IMR-90 (cell line): ENCODE measurements around the gene SMC4. TPM values are rescaled to one million over a fixed set of nuclear protein-coding genes. Genes with fewer than 3 reads are reported as not detected.

Source experiments
- ATAC-seq: fragments of 200-7000 bp; cut with Tn5 transposase; 2 replicates; pipeline ENCODE4 v1.9.1; 2020; ENCODE audit warnings: low read depth, mild to moderate bottlenecking, moderate library complexity
- BruUV-seq: library from RNA; stranded (reverse); fragments of 400-500 nt; replicated peaks from 2 replicates; lab custom pipeline; 2021; lab: Mats Ljungman, UMichigan
- CTCF ChIA-PET: fragments of 300-600 bp; formaldehyde crosslinking; extraction: SDS; loops from one replicate; lab custom pipeline; 2021; ENCODE audit warnings: antibody characterized with exemption; lab: Yijun Ruan, JAX
- POLR2A ChIA-PET: fragments of 300-600 bp; sonication (Branson Sonifier 250); formaldehyde crosslinking; loops from one replicate; lab custom pipeline; 2022; ENCODE audit warnings: antibody characterized with exemption; ENCODE audit not compliant: unreplicated experiment; lab: Charles Lee
- DNase-seq: peaks from one replicate; pipeline ENCODE4 v3.0.0; 2013
- H2AFZ ChIP-seq: replicated peaks from 2 replicates; pipeline ENCODE3; 2013; ENCODE audit warnings: low read length, mild to moderate bottlenecking; ENCODE audit not compliant: poor library complexity
- H2AK5ac ChIP-seq: 2 replicates; pipeline ENCODE4 v1.6.1; 2013; ENCODE audit warnings: low read depth, low read length, inconsistent platforms
- H2AK9ac ChIP-seq: replicated peaks from 2 replicates; pipeline ENCODE3; 2013; ENCODE audit warnings: mild to moderate bottlenecking, low read depth, low read length, moderate library complexity; ENCODE audit not compliant: poor library complexity
- H2BK120ac ChIP-seq: 2 replicates; pipeline ENCODE4 v1.6.1; 2013; ENCODE audit warnings: low read depth, low read length, inconsistent platforms
- H2BK15ac ChIP-seq: 3 replicates; pipeline ENCODE4 v1.6.1; 2013; ENCODE audit warnings: low read depth, low read length, inconsistent platforms
- H2BK20ac ChIP-seq: 2 replicates; pipeline ENCODE4 v1.6.1; 2013; ENCODE audit warnings: low read depth, mild to moderate bottlenecking, inconsistent platforms, low read length, moderate library complexity
- H2BK5ac ChIP-seq: 2 replicates; pipeline ENCODE4 v1.6.1; 2013; ENCODE audit warnings: mild to moderate bottlenecking, low read depth, low read length, inconsistent platforms; ENCODE audit not compliant: poor library complexity, severe bottlenecking
- H3K14ac ChIP-seq: replicated peaks from 2 replicates; pipeline ENCODE4 v1.6.1; 2013; ENCODE audit warnings: low read depth, low read length, inconsistent platforms
- H3K18ac ChIP-seq: 2 replicates; pipeline ENCODE4 v1.6.1; 2013; ENCODE audit warnings: low read depth, low read length, control low read depth
- H3K23ac ChIP-seq: 2 replicates; pipeline ENCODE4 v1.6.1; 2013; ENCODE audit warnings: low read depth, low read length, inconsistent platforms
- H3K27ac ChIP-seq: 2 replicates; pipeline ENCODE4 v1.5.1; 2013; ENCODE audit warnings: mild to moderate bottlenecking, control low read depth, low read length; ENCODE audit not compliant: insufficient read depth
- H3K27me3 ChIP-seq: 2 replicates; pipeline ENCODE4 v1.6.1; 2013; ENCODE audit warnings: low read length; ENCODE audit not compliant: control insufficient read depth, insufficient read depth
- H3K36me3 ChIP-seq: 2 replicates; pipeline ENCODE4 v1.6.1; 2013; ENCODE audit warnings: low read length, mixed read lengths; ENCODE audit not compliant: control insufficient read depth, insufficient read depth
- H3K4ac ChIP-seq: 2 replicates; pipeline ENCODE4 v1.6.1; 2013; ENCODE audit warnings: low read depth, low read length, inconsistent platforms
- H3K4me1 ChIP-seq: 2 replicates; pipeline ENCODE4 v1.6.1; 2013; ENCODE audit warnings: low read length, mixed read lengths; ENCODE audit not compliant: control insufficient read depth, insufficient read depth
- H3K4me2 ChIP-seq: 2 replicates; pipeline ENCODE4 v1.6.1; 2013; ENCODE audit warnings: low read depth, mild to moderate bottlenecking, control low read depth, low read length, moderate library complexity
- H3K4me3 ChIP-seq: 2 replicates; pipeline ENCODE4 v1.5.1; 2013; ENCODE audit warnings: low read depth, mild to moderate bottlenecking, control low read depth, low read length, moderate library complexity; ENCODE audit not compliant: insufficient read depth
- H3K56ac ChIP-seq: 2 replicates; pipeline ENCODE4 v1.6.1; 2013; ENCODE audit warnings: low read length, inconsistent platforms; ENCODE audit not compliant: insufficient read depth; ENCODE audit errors: extremely low read depth
- H3K79me1 ChIP-seq, 2 experiments: 2 replicates each; pipeline ENCODE4 v1.6.1; 2013; ENCODE audit warnings: low read length in 2 of 2, inconsistent platforms in 1 of 2, low read depth in 1 of 2
- H3K9ac ChIP-seq: 2 replicates; pipeline ENCODE4 v1.6.1; 2013; ENCODE audit warnings: low read depth, low read length, control low read depth
- H3K9me1 ChIP-seq: 2 replicates; pipeline ENCODE4 v1.6.1; 2013; ENCODE audit warnings: low read length, inconsistent platforms; ENCODE audit not compliant: insufficient read depth
- H3K9me3 ChIP-seq: 2 replicates; pipeline ENCODE4 v1.6.1; 2013; ENCODE audit warnings: low read length; ENCODE audit not compliant: control insufficient read depth, insufficient read depth
- H4K20me1 ChIP-seq: 2 replicates; pipeline ENCODE4 v1.6.1; 2013; ENCODE audit warnings: low read length, inconsistent platforms; ENCODE audit not compliant: insufficient read depth
- H4K5ac ChIP-seq: 2 replicates; pipeline ENCODE4 v1.6.1; 2013; ENCODE audit warnings: mild to moderate bottlenecking, low read depth, low read length, control low read depth
- H4K8ac ChIP-seq, 2 experiments: 2 replicates each; pipeline ENCODE4 v1.6.1; 2013; ENCODE audit warnings: low read depth in 2 of 2, low read length in 2 of 2, control low read depth in 1 of 2, inconsistent platforms in 1 of 2
- H4K91ac ChIP-seq: 2 replicates; pipeline ENCODE4 v1.6.1; 2013; ENCODE audit warnings: low read depth, low read length, inconsistent platforms; ENCODE audit not compliant: insufficient read depth
- BHLHE40 ChIP-seq: fragments of 150-350 bp; IDR thresholded peaks from 2 replicates; pipeline ENCODE4 v1.6.1; 2016; ENCODE audit warnings: mild to moderate bottlenecking, low read depth, low read length
- CHD1 ChIP-seq: IDR thresholded peaks from 2 replicates; pipeline ENCODE4 v1.6.1; 2012; ENCODE audit warnings: low read depth, low read length, improper control_type of control experiment
- FOS ChIP-seq: fragments of 150-350 bp; IDR thresholded peaks from 2 replicates; pipeline ENCODE4 v1.6.1; 2016; ENCODE audit warnings: low read depth, low read length
- MAFK ChIP-seq: IDR thresholded peaks from 2 replicates; pipeline ENCODE4 v1.6.1; 2012; ENCODE audit warnings: low read depth, low read length, improper control_type of control experiment
- MAZ ChIP-seq: IDR thresholded peaks from 2 replicates; pipeline ENCODE4 v1.6.1; 2012; ENCODE audit warnings: low read depth, mild to moderate bottlenecking, low read length, improper control_type of control experiment, moderate library complexity, borderline replicate concordance
- NFE2L2 ChIP-seq: fragments of 150-350 bp; IDR thresholded peaks from 2 replicates; pipeline ENCODE4 v1.6.1; 2016; ENCODE audit warnings: low read depth, mild to moderate bottlenecking, low read length
- POLR2A ChIP-seq: IDR thresholded peaks from 2 replicates; pipeline ENCODE4 v1.6.1; 2012; ENCODE audit warnings: mild to moderate bottlenecking, low read depth, low read length
- RAD21 ChIP-seq: IDR thresholded peaks from 2 replicates; pipeline ENCODE4 v1.6.1; 2012; ENCODE audit warnings: low read length, improper control_type of control experiment
- RCOR1 ChIP-seq: IDR thresholded peaks from 2 replicates; pipeline ENCODE4 v1.6.1; 2012; ENCODE audit warnings: mild to moderate bottlenecking, low read length, improper control_type of control experiment; ENCODE audit not compliant: insufficient replicate concordance
- RFX5 ChIP-seq: IDR thresholded peaks from 2 replicates; pipeline ENCODE4 v1.8.0; 2012; ENCODE audit warnings: low read depth, mild to moderate bottlenecking, low read length, moderate library complexity
- WGBS, 2 experiments: methylation state at CpG; one replicate each; pipeline versions ENCODE4 v1.1.5 to v1.1.7; 2013; ENCODE audit warnings: missing lambda C conversion rate in 2 of 2; ENCODE audit not compliant: insufficient read length in 1 of 2; ENCODE audit errors: extremely low coverage in 2 of 2; 5-methylcytosine and 5-hydroxymethylcytosine counted together
- dilution Hi-C: fragments of 300-500 bp; cut with HindIII; formaldehyde crosslinking; loops from one replicate; pipeline ENCODE4 v1.14.3; 2018; ENCODE audit warnings: low sequenced_read_pairs; ENCODE audit not compliant: unreplicated experiment
- in situ Hi-C: fragments of 300-500 bp; cut with MboI; formaldehyde crosslinking; loops from 3 replicates; pipeline ENCODE4 v1.14.3; 2019; ENCODE audit warnings: low sequenced_read_pairs, inconsistent platforms, mixed read lengths
- intact Hi-C: fragments of 100-400 bp; cut with micrococcal nuclease; formaldehyde crosslinking; loops from 2 replicates; pipeline ENCODE4 v1.10.0; 2022
- polyA plus RNA-seq, 3 experiments: library from polyadenylated mRNA; depleted of rRNA; stranded (reverse); fragments of >200 nt; gene quantifications; 2 replicates each; pipeline ENCODE4 v1.2.3, GENCODE V29; 2012; ENCODE audit warnings: low replicate concordance in 1 of 3
- total RNA-seq: library from RNA; depleted of rRNA; stranded (reverse); fragments of >200 nt; gene quantifications from 2 replicates; pipeline ENCODE4 v1.2.3, GENCODE V29; 2012
- TF ChIP-seq, protein P1 (sequence below): fragments of 150-350 bp; IDR thresholded peaks from 2 replicates; pipeline ENCODE4 v1.6.1; 2016; ENCODE audit warnings: low read depth, mild to moderate bottlenecking, low read length, moderate library complexity, borderline replicate concordance
- TF ChIP-seq, protein P2 (sequence below): fragments of 150-350 bp; IDR thresholded peaks from 2 replicates; pipeline ENCODE4 v1.6.1; 2017; ENCODE audit warnings: mild to moderate bottlenecking, antibody characterized with exemption, low read length, low read depth

SMC4 gene
- total and polyA plus RNA-seq, 2 of the 4 experiments (the other 2 are of a cell fraction): 48.8 to 50.1 TPM

DNA sequence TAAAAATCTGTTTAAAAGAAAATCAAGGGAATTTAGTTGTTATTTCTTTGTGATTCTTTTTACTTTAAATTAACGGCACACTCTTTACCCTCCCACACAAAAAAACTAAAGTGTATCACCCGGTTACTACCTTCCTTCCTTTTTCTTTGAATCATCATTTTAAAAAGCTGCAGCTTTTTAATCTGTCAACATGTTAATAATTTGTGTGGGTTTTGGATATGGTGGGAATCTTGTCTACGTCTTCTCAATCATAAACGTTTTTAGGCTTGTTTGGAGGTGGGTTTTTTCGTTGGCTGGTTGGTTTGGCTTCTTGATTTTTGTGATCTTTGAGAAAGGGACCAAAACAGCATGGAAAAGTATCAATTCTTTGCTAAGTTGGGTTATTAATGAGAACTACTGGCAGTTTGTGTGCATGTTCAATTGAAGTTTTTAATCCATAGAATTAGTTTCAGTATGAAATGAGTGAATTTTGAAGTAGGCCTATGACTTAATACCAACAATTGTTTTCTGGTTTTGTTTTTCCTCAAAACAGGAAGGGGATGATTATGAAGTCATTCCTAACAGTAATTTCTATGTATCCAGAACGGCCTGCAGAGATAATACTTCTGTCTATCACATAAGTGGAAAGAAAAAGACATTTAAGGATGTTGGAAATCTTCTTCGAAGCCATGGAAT is 4.5 kb downstream of the SMC4 start (continued):
- no peak for TF ChIP-seq RCOR1
- no peak for TF ChIP-seq BHLHE40

DNA sequence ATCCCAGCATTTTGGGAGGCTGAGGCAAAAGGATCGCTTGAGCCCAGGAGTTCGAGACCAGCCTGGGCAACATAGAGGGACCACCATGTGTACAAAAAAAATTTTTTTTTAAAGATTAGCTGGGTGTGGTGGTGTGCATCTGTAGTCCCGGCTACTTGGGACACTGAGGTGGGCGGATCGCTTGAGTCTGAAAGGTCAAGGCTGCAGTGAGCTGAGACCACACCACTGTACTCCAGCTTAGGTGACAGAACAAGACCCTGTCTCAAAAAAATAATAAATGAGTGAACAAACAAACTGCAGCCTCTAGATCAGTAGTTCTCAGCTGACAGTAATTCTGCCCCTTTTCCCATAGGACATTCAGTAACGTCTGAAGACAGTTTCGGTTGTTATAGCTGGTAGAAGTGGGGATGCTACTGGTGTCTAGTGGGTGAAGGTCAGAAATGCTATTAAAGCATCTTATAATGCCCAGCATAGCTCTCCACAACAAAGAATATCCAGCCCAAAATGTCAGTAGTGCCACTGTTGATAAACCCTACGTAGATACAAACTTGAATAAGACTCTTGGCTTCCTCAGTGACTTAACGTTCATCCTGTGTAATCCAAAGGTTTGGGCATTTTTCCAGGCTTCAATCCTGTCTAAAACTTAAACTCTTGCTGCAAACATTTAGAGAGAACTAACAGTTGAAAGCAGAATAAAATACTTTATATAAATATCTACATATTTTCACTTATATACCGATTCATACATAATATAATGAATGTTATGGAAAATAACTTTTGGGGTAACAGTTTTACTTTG is 10.6 kb downstream of the SMC4 start:
- POLR2A ChIA-PET: interaction anchor here (0.6 to 0.7 kb wide), 2 partner anchors 16 to 41 kb away, joined by 3 to 4 read pairs; no protein-coding TSS in a partner anchor
- Histone ChIP-seq H3K9me1 (no peaks in the 10 kb centered on the region), H3K79me1 (peaks cover 8 to 25% of the 10 kb centered on the region in 2 experiments; a peak in 3 of 4 replicates), H3K4me1 (peaks cover 2% of the 10 kb centered on the region), H3K4ac (no peak overlapping the region), H3K56ac (no peak overlapping the region), H3K9me3 (no peaks in the 10 kb centered on the region), H2BK120ac (no peak overlapping the region; the same call in 1 of the 2 replicates), H2AK5ac (no peak overlapping the region), H3K23ac (no peak overlapping the region), H3K18ac (no peak overlapping the region), H3K14ac (peak overlapping the region; percentile 1; the same call in 1 of the 2 replicates), H4K5ac (peak overlapping the region; percentile 85), H2BK15ac (no peak overlapping the region), H4K20me1 (no peaks in the 10 kb centered on the region), H3K9ac (no peak overlapping the region; the same call in none of the 2 replicates), H2AFZ (no peak overlapping the region), H3K27ac (peak overlapping the region; percentile 41; the same call in 1 of the 2 replicates), H2BK20ac (no peak overlapping the region), H2AK9ac (no peak overlapping the region), H4K8ac (peak overlapping the region in 1 of 2 experiments; percentile 57; a peak in 2 of 4 replicates), H3K4me3 (no peak overlapping the region), H3K36me3 (peaks cover 7% of the 10 kb centered on the region), H3K27me3 (no peaks in the 10 kb centered on the region), H2BK5ac (peak overlapping the region; percentile 9), H4K91ac (no peak overlapping the region; the same call in 1 of the 2 replicates), H3K4me2 (peak overlapping the region; percentile 71)
- intact Hi-C loops (loop anchor here (5.0 to 10.0 kb wide), 4 partner anchors 483 to 645 kb away; no protein-coding TSS in a partner anchor), dilution Hi-C loops (no loop called here), in situ Hi-C loops (loop anchor here (10.0 to 25.0 kb wide), 3 partner anchors 245 to 523 kb away; no protein-coding TSS in a partner anchor)
- DNase-seq (peak; percentile 47), ATAC-seq (no peak)
- 100% methylated on average over 3 of the region's 10 CpGs; no CpG with 5 or more reads in 1 of the 2 experiments for WGBS, 2 experiments
- no TSS peak for BruUV-seq
- CTCF ChIA-PET: interaction anchor here (0.7 to 1.0 kb wide), 2 partner anchors 25 to 247 kb away, joined by 3 read pairs; no protein-coding TSS in a partner anchor
- no peak for TF ChIP-seq FOS
- no peak for TF ChIP-seq CHD1
- TF ChIP-seq POLR2A: no peak
- TF ChIP-seq, protein P1, sequence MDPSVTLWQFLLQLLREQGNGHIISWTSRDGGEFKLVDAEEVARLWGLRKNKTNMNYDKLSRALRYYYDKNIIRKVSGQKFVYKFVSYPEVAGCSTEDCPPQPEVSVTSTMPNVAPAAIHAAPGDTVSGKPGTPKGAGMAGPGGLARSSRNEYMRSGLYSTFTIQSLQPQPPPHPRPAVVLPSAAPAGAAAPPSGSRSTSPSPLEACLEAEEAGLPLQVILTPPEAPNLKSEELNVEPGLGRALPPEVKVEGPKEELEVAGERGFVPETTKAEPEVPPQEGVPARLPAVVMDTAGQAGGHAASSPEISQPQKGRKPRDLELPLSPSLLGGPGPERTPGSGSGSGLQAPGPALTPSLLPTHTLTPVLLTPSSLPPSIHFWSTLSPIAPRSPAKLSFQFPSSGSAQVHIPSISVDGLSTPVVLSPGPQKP: no peak
- TF ChIP-seq NFE2L2: no peak
- no peak for TF ChIP-seq MAZ
- no peak for TF ChIP-seq RAD21
- no peak for TF ChIP-seq MAFK
- TF ChIP-seq, protein P2, sequence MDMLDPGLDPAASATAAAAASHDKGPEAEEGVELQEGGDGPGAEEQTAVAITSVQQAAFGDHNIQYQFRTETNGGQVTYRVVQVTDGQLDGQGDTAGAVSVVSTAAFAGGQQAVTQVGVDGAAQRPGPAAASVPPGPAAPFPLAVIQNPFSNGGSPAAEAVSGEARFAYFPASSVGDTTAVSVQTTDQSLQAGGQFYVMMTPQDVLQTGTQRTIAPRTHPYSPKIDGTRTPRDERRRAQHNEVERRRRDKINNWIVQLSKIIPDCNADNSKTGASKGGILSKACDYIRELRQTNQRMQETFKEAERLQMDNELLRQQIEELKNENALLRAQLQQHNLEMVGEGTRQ: no peak
- TF ChIP-seq RCOR1: no peak
- TF ChIP-seq RFX5: no peak
